COLO668 (cell line): ENCODE results near the gene CSMD2.

Experiments used
- DNase-seq: peaks from one replicate; lab custom pipeline; 2025; ENCODE audit not compliant: unreplicated experiment; lab: John Stamatoyannopoulos, UW

CSMD2 gene

GRCh38 chr1:33864460-33865389, 300.3 kb downstream of the CSMD2 start:
- no peak for DNase-seq

- no peak for DNase-seq
Measured at GRCh38 chr1:33863779-33864178, 301.3 kb downstream of the CSMD2 start, which contains the start of gene HMGB4. TSS of gene HMGB4 (plus strand) at chr1:33864079. CDS start at chr1:33864192, 113 bp downstream.

- DNase-seq = no peak
Measured at GRCh38 chr1:33860671-33861070, 304.4 kb downstream of the CSMD2 start.

DNA sequence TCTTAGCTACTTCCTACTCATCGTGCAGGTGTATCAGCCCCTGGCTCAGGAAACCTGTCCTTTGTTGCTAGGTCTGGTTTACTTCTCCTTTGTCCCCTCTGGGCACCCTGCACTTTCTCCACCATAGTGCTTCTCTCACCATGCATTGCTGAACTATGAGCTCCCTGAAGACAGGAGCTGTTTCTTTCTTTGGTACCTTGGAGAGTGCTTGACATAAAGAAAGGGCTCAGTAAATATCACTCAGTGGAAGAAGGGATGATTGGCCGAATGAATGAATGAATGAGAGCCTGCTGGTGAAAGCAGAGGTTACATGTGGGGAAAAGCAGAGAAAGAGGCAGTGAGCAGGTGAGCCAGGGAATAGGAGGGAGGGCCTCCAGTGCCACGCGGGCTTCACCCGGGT, 310.9 kb downstream of the CSMD2 start:
- no peak for DNase-seq

DNA sequence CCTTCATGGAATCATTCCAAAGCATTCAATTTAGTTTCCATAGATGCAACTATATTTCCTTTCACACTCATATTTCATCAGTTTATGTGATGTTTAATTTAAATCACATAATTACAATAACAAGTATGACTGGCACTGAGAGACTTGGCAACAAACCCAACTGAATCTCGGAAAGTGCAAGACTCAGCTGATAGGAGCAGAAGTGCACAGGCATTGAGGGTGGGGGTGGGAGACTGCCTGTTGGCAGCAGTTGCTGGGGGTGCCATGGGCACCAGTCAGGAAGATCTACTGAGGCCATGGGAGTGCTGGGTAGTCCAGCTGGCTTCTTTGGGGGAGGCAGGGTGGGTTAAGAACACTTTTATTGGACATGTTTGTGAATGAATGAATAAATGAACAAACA, 311.6 kb downstream of the CSMD2 start:
- DNase-seq = no peak

- DNase-seq = no peak
Measured at GRCh38 chr1:33852711-33853110, 312.3 kb downstream of the CSMD2 start.

DNA sequence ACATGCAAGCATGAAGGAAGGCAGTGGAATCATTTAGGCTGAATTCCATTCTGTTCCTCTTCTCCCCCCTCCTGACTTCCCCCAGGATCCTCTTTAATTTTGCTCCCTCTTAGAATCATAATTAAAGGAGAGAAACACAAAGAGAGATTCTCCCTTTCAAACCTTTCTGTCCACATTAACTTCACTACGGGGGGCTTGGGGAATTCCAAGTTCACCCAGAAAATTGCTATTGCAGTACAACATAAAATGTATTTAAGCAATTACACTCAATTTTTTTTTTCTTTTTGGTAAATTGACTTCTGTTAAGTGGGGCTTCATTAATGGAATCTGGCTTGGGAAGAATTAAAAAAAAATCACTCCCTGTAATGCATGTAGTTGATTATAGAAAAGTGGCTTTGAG, 314.5 kb downstream of the CSMD2 start:
- no peak for DNase-seq

GRCh38 chr1:33849211-33849610, 315.8 kb downstream of the CSMD2 start:
- no peak for DNase-seq

DNA sequence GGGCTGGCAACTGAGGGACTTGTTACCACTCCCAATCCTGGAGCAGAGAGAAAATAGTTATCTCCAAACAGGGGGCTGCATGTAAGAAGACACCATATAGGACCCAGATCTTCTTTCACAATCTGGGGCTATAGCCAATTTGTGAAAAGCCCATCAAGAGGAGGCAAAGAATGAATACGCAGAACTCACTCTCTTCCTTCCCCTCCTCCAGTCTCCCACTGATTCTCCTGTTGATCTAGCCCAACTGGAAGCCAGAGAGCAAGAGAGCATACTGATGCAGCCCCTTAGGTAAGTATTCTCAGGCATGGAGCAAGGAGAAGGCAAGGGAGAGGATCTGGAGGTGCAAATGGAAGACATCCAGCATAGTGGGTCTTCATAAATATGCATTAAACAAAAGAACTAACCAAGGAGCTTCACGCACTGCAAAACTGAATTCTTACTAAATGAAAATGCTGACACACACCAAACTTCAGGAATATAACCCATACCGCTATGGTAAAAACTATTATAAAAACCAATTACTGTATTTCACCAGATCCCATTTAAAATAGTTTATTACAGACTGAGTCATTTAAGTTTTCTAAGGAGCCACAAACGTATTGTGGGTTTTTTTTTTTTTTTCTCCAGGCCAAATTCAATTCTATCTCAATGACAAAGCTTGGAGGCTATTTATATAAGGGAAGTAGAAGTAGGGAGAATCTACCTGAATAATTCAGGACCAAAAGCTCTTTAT, 316.7 kb downstream of the CSMD2 start:
- no peak for DNase-seq

- DNase-seq = no peak
Measured at GRCh38 chr1:33846861-33847260, 318.2 kb downstream of the CSMD2 start.

GRCh38 chr1:33844166-33844565, 320.9 kb downstream of the CSMD2 start:
- no peak for DNase-seq

DNA sequence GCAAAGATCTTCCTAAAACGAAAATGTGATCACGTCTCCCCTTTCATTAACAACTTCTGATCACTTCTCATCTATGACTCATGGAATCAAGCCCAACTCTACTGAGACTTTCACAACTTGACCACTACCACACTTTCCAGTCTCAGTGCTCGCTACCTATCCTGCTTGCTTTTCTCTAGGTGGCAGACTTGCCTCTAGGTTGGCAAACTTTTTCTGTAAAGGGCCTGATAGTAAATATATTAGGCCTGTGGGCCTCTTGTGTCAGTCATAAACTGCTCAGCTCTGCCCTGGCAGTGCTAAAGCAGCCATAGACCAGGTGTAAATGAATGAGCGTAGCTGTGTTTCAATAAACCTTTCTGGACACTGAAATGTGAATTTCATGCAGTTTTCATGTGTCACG, 322.7 kb downstream of the CSMD2 start:
- no peak for DNase-seq

GRCh38 chr1:33841494-33841893, 323.5 kb downstream of the CSMD2 start:
- DNase-seq = no peak

DNA sequence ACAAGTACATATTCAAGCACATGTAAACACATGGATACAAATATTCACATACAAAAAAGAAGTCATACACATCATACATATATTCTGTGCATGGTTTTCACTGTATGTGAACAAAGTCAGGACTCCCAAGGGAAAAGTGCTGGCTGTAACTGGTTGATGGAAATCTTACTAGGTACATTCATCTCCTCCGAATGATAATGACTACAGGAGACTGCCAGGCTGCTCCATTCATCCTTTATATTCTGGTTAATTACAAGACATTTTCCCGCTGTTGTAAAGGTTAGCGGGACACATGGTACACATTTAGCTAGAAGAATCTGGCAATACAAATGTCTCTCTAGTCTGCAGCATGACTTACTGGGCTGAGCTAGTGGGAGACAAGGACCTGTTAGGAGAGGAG, 327.4 kb downstream of the CSMD2 start:
- DNase-seq = no peak

DNA sequence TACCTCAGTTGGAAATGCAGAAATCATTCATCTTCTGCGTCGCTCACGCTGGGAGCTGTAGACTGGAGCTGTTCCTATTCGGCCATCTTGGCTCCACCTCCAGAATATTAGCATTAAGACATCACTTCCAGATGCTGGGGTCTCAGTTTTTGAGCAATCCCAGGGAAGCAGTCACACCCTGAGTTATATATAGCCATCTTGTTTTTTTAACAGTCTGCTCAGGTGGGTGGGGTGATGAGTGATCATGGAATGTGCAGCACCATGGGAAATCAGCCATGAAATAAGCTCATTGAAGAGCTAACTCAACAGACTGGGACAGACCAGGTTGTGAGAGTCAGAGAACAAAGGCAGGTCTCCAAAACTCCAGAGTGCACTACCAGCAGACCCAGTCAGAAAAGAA, 328.1 kb downstream of the CSMD2 start:
- no peak for DNase-seq

- no peak for DNase-seq
Measured at GRCh38 chr1:33828654-33829053, 336.4 kb downstream of the CSMD2 start.

GRCh38 chr1:33828059-33828458, 337.0 kb downstream of the CSMD2 start:
- no peak for DNase-seq

DNA sequence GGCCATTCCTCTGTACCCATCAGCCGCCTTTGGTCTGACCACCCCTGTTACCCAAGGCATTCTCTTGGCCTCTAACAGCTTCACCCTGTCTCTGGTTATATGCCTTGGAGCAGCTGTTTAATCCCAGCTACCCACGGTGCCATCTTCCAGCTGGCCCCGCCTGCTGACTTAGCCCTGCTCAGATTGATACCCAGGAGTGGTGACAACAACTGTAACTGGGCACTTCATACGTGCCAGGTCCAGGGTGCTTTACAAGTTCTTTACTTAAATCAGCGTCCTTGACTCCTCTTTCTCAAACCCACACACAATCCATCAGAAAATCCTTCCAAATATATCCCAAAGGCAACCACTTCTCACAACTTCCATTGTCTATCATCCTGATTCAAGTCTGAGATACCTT, 338.3 kb downstream of the CSMD2 start:
- no peak for DNase-seq

GRCh38 chr1:33826311-33826710, 338.7 kb downstream of the CSMD2 start:
- DNase-seq = no peak

GRCh38 chr1:33825506-33825905, 339.5 kb downstream of the CSMD2 start:
- no peak for DNase-seq

DNA sequence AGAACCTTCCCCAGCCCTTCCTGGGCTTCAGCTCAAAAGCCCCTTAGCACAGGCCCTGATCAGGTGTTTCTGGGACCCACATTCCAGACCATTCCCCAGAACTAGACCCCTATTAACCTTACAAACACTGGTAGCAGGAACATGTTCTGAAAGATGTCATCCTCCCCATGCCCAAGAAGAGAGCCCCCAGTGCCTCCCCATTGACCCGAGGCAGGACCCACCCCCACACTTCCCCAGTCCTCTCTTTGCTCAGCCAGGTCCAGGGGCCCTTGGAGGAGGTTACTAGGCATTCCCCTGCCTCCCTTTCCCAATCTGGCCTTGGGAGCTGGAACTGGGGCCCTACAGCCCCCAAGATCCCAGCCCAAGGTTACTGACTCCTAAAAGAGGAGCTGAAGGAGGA, 340.1 kb downstream of the CSMD2 start:
- DNase-seq = no peak

- no peak for DNase-seq
Measured at GRCh38 chr1:33824321-33824720, 340.7 kb downstream of the CSMD2 start.
